Fibroblast of lung (primary cell): ENCODE measurements around the gene KCNAB2. TPM values are rescaled to one million over a fixed set of nuclear protein-coding genes. Genes with fewer than 3 reads are reported as not detected.

ENCODE experiments used
- DNase-seq, 2 donors: peaks; one replicate each; pipeline versions ENCODE4 v3.0.0 to v3.0.0-alpha.2; 2010; ENCODE audit warnings: low read depth in 2 of 2
- H2AFZ ChIP-seq: 2 replicates; pipeline ENCODE4 v1.5.1; 2012; ENCODE audit warnings: low read length, control low read depth, inconsistent platforms
- H3K27ac ChIP-seq: 2 replicates; pipeline ENCODE4 v1.5.1; 2011; ENCODE audit warnings: low read length, control low read depth; ENCODE audit not compliant: insufficient read depth
- H3K27me3 ChIP-seq: 2 replicates; pipeline ENCODE4 v1.5.1; 2011; ENCODE audit warnings: mild to moderate bottlenecking, low read length; ENCODE audit not compliant: control insufficient read depth, insufficient read depth
- H3K36me3 ChIP-seq: 2 replicates; pipeline ENCODE4 v1.5.1; 2011; ENCODE audit warnings: low read length; ENCODE audit not compliant: control insufficient read depth, insufficient read depth
- H3K4me1 ChIP-seq: 2 replicates; pipeline ENCODE4 v1.5.1; 2011; ENCODE audit warnings: low read length; ENCODE audit not compliant: control insufficient read depth, insufficient read depth; ENCODE audit errors: extremely low read depth
- H3K4me2 ChIP-seq: 2 replicates; pipeline ENCODE4 v1.5.1; 2011; ENCODE audit warnings: low read length, control low read depth; ENCODE audit not compliant: insufficient read depth; ENCODE audit errors: extremely low read depth
- H3K4me3 ChIP-seq, 4 experiments: fragments of 200-600 bp in 1 of 4; sonication (generic) in 1 of 4; replicated peaks in 1 of 4; 2 replicates each; pipeline ENCODE4 v1.5.1; 2011 to 2016; ENCODE audit warnings: low read length in 4 of 4, low read depth in 3 of 4, mild to moderate bottlenecking in 3 of 4, control low read depth in 2 of 4, inconsistent platforms in 1 of 4, mixed read lengths in 1 of 4; ENCODE audit not compliant: insufficient read depth in 1 of 4; ENCODE audit errors: control extremely low read depth in 1 of 4
- H3K79me2 ChIP-seq: 2 replicates; pipeline ENCODE4 v1.5.1; 2012; ENCODE audit warnings: mild to moderate bottlenecking, low read length, inconsistent platforms; ENCODE audit not compliant: control insufficient read depth, insufficient read depth
- H3K9ac ChIP-seq: 2 replicates; pipeline ENCODE4 v1.5.1; 2011; ENCODE audit warnings: mild to moderate bottlenecking, low read length, control low read depth; ENCODE audit not compliant: insufficient read depth
- H3K9me3 ChIP-seq: 2 replicates; pipeline ENCODE4 v1.5.1; 2012; ENCODE audit warnings: low read depth, low read length; ENCODE audit not compliant: control insufficient read depth, insufficient read depth
- H4K20me1 ChIP-seq: 2 replicates; pipeline ENCODE4 v1.5.1; 2011; ENCODE audit warnings: low read length; ENCODE audit not compliant: control insufficient read depth, insufficient read depth; ENCODE audit errors: extremely low read depth
- EZH2 ChIP-seq: IDR thresholded peaks from 2 replicates; pipeline ENCODE4 v1.5.1; 2012; ENCODE audit warnings: low read length, control low read depth, mild to moderate bottlenecking; ENCODE audit errors: missing control alignments
- polyA plus RNA-seq, 2 donors: library from polyadenylated mRNA; depleted of rRNA in 1 of 2; stranded (reverse) in 1 of 2; unstranded in 1 of 2; fragments of >200 nt; gene quantifications; 2 replicates each; pipeline ENCODE4 v1.2.1, GENCODE V29; 2011 to 2012; ENCODE audit warnings: missing spikeins in 1 of 2
- total RNA-seq: library from RNA; depleted of rRNA; stranded (reverse); fragments of >200 nt; gene quantifications from 2 replicates; pipeline ENCODE4 v1.2.1, GENCODE V29; 2014
- TF ChIP-seq, protein P1 (sequence below), 2 donors: IDR thresholded peaks in 1 of 2; conservative IDR thresholded peaks in 1 of 2; 1 replicate in 1 of 2; 2 replicates in 1 of 2; pipeline ENCODE4 v1.5.1; 2011 to 2012; ENCODE audit warnings: low read length in 2 of 2, control low read depth in 1 of 2, inconsistent platforms in 1 of 2, low read depth in 1 of 2, mild to moderate bottlenecking in 1 of 2

Gene KCNAB2
- total and polyA plus RNA-seq, 2 donors (not counting 1 experiment from before 2014, with no cell fraction given), result 2.2 to 2.5 TPM

DNA sequence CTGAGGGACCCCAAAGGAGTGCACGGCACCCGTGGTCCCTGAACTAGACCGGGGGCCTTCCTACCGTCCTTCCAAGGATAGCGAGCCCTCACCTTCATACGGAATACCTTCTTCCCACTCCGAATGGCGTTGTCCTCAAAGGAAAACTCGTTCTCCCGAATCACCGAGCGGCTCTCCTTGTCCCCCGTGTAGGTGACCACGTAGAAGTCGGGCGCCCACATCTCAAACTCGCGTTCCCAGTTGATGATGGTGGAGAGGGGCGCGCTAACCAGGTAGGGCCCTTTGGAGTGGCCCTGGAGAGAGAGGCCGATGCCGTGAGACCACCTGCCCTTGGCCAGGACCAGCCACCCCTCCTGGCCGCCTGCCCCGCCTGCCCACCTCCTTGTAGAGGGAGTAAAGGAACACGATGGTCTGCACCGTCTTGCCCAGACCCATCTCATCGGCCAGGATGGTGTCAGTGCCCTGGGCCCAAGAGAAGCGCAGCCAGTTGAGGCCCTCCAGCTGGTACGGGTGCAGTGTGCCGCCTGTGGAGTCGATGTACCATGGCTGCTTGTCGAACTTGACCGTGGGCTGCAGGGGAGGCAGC lies 96.4 kb downstream of the KCNAB2 start:
- H3K4me1 ChIP-seq, result no peaks in the 10 kb centered on the region
- no peaks in the 10 kb centered on the region for H3K27me3 ChIP-seq
- H3K27ac ChIP-seq, result no peak overlapping the region
- DNase-seq, result no peak
- no peaks in the 10 kb centered on the region for H3K36me3 ChIP-seq
- no peaks in the 10 kb centered on the region for H4K20me1 ChIP-seq
- H3K4me3 ChIP-seq, result no peak overlapping the region
- no peaks in the 10 kb centered on the region for H3K79me2 ChIP-seq
- H3K9me3 ChIP-seq, result no peaks in the 10 kb centered on the region
- H3K4me2 ChIP-seq, result no peak overlapping the region
- TF ChIP-seq EZH2, result no peak
- TF ChIP-seq, protein P1, sequence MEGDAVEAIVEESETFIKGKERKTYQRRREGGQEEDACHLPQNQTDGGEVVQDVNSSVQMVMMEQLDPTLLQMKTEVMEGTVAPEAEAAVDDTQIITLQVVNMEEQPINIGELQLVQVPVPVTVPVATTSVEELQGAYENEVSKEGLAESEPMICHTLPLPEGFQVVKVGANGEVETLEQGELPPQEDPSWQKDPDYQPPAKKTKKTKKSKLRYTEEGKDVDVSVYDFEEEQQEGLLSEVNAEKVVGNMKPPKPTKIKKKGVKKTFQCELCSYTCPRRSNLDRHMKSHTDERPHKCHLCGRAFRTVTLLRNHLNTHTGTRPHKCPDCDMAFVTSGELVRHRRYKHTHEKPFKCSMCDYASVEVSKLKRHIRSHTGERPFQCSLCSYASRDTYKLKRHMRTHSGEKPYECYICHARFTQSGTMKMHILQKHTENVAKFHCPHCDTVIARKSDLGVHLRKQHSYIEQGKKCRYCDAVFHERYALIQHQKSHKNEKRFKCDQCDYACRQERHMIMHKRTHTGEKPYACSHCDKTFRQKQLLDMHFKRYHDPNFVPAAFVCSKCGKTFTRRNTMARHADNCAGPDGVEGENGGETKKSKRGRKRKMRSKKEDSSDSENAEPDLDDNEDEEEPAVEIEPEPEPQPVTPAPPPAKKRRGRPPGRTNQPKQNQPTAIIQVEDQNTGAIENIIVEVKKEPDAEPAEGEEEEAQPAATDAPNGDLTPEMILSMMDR (conservative IDR thresholded peaks at IDR 0.05 in 1 of 2, IDR thresholded peaks at IDR 0.05 in 1 of 2; ENCODE audit: low read depth in 1 of 2, low read length in 2 of 2), result no peak
- no peak overlapping the region for H3K9ac ChIP-seq
- H2AFZ ChIP-seq, result no peak overlapping the region

DNA sequence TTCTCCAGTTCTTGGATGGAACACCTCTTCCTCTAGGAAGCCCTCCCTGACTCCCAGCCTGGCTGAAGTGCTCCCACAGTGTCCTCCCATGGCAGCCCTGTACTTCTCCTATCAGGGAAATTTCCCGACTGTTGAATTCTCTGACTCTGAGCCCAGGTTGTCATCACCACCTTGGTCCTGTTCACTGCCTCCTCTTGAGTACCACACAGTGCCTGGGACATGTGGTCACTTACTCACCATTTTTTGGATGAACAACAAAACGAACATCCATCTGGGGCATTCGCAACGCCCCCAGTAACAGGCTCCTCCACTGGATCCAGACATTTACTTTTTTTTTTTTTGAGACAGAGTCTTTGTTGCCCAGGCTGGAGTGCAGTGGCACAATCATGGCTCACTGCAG lies 97.0 kb downstream of the KCNAB2 start:
- no peaks in the 10 kb centered on the region for H3K79me2 ChIP-seq
- H3K9me3 ChIP-seq, result no peaks in the 10 kb centered on the region
- no peak for DNase-seq
- no peaks in the 10 kb centered on the region for H3K4me1 ChIP-seq
- TF ChIP-seq, protein P1 (conservative IDR thresholded peaks at IDR 0.05 in 1 of 2, IDR thresholded peaks at IDR 0.05 in 1 of 2; ENCODE audit: low read depth in 1 of 2, low read length in 2 of 2), result no peak
- no peak for TF ChIP-seq EZH2
- H3K4me2 ChIP-seq, result no peak overlapping the region
- no peaks in the 10 kb centered on the region for H4K20me1 ChIP-seq
- no peak overlapping the region for H2AFZ ChIP-seq
- H3K4me3 ChIP-seq, result no peak overlapping the region
- H3K36me3 ChIP-seq, result no peaks in the 10 kb centered on the region
- no peak overlapping the region for H3K9ac ChIP-seq
- no peaks in the 10 kb centered on the region for H3K27me3 ChIP-seq
- no peak overlapping the region for H3K27ac ChIP-seq

DNA sequence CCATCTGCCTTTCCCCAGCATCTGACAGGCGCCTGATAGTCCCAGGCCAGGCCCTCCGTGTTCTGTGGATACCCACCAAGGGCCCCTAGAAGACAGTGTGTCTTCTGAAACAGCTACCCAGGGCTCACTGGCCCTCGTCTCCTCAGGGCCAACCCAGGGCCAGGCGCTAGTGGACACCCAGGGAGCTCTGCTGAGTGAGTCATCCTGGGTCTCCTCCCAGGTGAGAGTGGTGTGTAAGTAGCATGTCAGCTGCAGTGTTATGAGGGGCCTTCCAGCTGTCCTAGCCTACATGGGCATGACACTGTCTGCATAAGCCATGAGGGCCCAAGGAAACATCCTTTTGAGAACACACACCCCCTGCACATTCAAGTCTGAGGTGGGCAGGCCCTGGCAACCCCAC lies 97.7 kb downstream of the KCNAB2 start:
- H3K79me2 ChIP-seq, result no peaks in the 10 kb centered on the region
- peak in 1 of 2 donors; percentile 7 for DNase-seq
- TF ChIP-seq, protein P1 (conservative IDR thresholded peaks at IDR 0.05 in 1 of 2, IDR thresholded peaks at IDR 0.05 in 1 of 2; ENCODE audit: low read depth in 1 of 2, low read length in 2 of 2), result no peak
- no peak for TF ChIP-seq EZH2
- no peaks in the 10 kb centered on the region for H3K4me1 ChIP-seq
- no peaks in the 10 kb centered on the region for H4K20me1 ChIP-seq
- no peaks in the 10 kb centered on the region for H3K36me3 ChIP-seq
- no peaks in the 10 kb centered on the region for H3K27me3 ChIP-seq
- H3K4me2 ChIP-seq, result no peak overlapping the region
- H3K9me3 ChIP-seq, result no peaks in the 10 kb centered on the region
- H2AFZ ChIP-seq, result no peak overlapping the region
- no peak overlapping the region for H3K27ac ChIP-seq
- H3K9ac ChIP-seq, result no peak overlapping the region
- H3K4me3 ChIP-seq, result no peak overlapping the region
